Suprapubic skin (tissue), 4 donors: ENCODE measurements around the gene SCGN. TPM values are rescaled to one million over a fixed set of nuclear protein-coding genes. Genes with fewer than 3 reads are reported as not detected.

Experiments
- DNase-seq, 2 donors: peaks; one replicate each; pipeline ENCODE4 v3.0.0-alpha.2; 2019; ENCODE audit warnings: low spot score in 2 of 2
- H3K27ac ChIP-seq: fragments of 200-600 bp; sonication (generic); one replicate; pipeline ENCODE4 v1.5.1; 2019
- H3K27me3 ChIP-seq: fragments of 200-600 bp; sonication (generic); one replicate; pipeline ENCODE4 v1.5.1; 2019
- H3K36me3 ChIP-seq: fragments of 200-600 bp; sonication (generic); one replicate; pipeline ENCODE4 v1.5.1; 2019
- H3K4me1 ChIP-seq: fragments of 200-600 bp; sonication (generic); one replicate; pipeline ENCODE4 v1.5.1; 2019
- H3K4me3 ChIP-seq: fragments of 200-600 bp; sonication (generic); one replicate; pipeline ENCODE4 v1.5.1; 2019; ENCODE audit warnings: mild to moderate bottlenecking
- H3K9me3 ChIP-seq: fragments of 200-600 bp; sonication (generic); one replicate; pipeline ENCODE4 v1.5.1; 2019
- CTCF ChIP-seq, 2 donors: fragments of 200-600 bp in 1 of 2; fragments of 450-650 bp in 1 of 2; sonication (generic) in 1 of 2; IDR thresholded peaks; one replicate each; pipeline ENCODE4 v1.5.1; 2016 to 2019; ENCODE audit warnings: antibody characterized with exemption in 2 of 2, mild to moderate bottlenecking in 1 of 2, moderate library complexity in 1 of 2
- EP300 ChIP-seq: sonication (generic); formaldehyde crosslinking; IDR thresholded peaks from one replicate; pipeline ENCODE4 v1.6.1; 2017; ENCODE audit warnings: antibody characterized with exemption
- POLR2A ChIP-seq, 2 donors: fragments of 450-650 bp; IDR thresholded peaks; one replicate each; pipeline ENCODE4 v1.6.1; 2017; ENCODE audit warnings: antibody characterized with exemption in 2 of 2, mild to moderate bottlenecking in 2 of 2, moderate library complexity in 2 of 2
- POLR2AphosphoS5 ChIP-seq, 3 donors: sonication (generic); formaldehyde crosslinking; IDR thresholded peaks; one replicate each; pipeline ENCODE4 v1.6.1; 2017; ENCODE audit warnings: antibody characterized with exemption in 3 of 3
- WGBS: methylation state at CpG from one replicate; pipeline ENCODE4 v1.1.5; 2018; 5-methylcytosine and 5-hydroxymethylcytosine counted together
- total RNA-seq, 4 donors: library from RNA; depleted of rRNA; stranded (reverse); fragments of >200 nt; gene quantifications; one replicate each; pipeline ENCODE4 v1.1.0, GENCODE V29; 2016

Gene SCGN
- total RNA-seq, 4 donors from 2014 or later: 0.34 TPM; not detected in 3

GRCh38 chr6:25619217-25619616, 32.8 kb upstream of the SCGN start:
- H3K27ac ChIP-seq: no peak overlapping the region
- no peaks in the 10 kb centered on the region for H3K27me3 ChIP-seq
- H3K36me3 ChIP-seq: no peaks in the 10 kb centered on the region
- DNase-seq: no peak
- H3K4me3 ChIP-seq: no peak overlapping the region
- no peaks in the 10 kb centered on the region for H3K9me3 ChIP-seq
- H3K4me1 ChIP-seq: no peaks in the 10 kb centered on the region
- WGBS: 76% methylated on average over 4 of the region's 4 CpGs
- TF ChIP-seq EP300 (no peak), POLR2A (IDR thresholded peaks at IDR 0.05) (no peak), CTCF (IDR thresholded peaks at IDR 0.05) (no peak), POLR2AphosphoS5 (IDR thresholded peaks at IDR 0.05) (no peak)

DNA sequence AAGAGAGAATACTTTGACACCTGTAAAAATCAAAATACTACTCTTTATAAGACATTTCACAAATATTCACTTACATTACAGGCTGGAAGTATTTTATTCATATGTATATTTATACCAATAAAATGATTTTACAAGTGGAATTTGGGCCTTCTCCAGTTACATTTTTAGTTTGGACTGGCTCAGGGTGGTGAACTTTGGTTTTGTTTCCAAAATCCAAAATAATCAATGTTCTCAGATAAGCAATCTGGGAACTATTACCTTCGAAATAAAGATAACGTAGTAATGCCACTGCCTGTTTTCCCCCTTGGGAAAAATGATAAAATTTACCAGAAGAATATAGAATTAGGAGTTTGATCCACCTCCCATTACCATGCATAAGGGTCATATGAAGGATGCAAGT, 31.6 kb upstream of the SCGN start:
- no peak for TF ChIP-seq POLR2A (IDR thresholded peaks at IDR 0.05)
- DNase-seq: no peak
- no peaks in the 10 kb centered on the region for H3K27me3 ChIP-seq
- H3K9me3 ChIP-seq: no peaks in the 10 kb centered on the region
- H3K4me3 ChIP-seq: no peak overlapping the region
- H3K4me1 ChIP-seq: no peaks in the 10 kb centered on the region
- no peaks in the 10 kb centered on the region for H3K36me3 ChIP-seq
- no peak overlapping the region for H3K27ac ChIP-seq
- 94% methylated on average over 2 of the region's 2 CpGs for WGBS

GRCh38 chr6:25623065-25623464, 28.9 kb upstream of the SCGN start:
- TF ChIP-seq POLR2A (IDR thresholded peaks at IDR 0.05): no peak
- no peak for TF ChIP-seq POLR2AphosphoS5 (IDR thresholded peaks at IDR 0.05)
- TF ChIP-seq CTCF (IDR thresholded peaks at IDR 0.05): no peak
- no peak for TF ChIP-seq EP300
- H3K27ac ChIP-seq: no peak overlapping the region
- no peak overlapping the region for H3K4me3 ChIP-seq
- H3K9me3 ChIP-seq: no peaks in the 10 kb centered on the region
- no peak for DNase-seq
- peaks cover 4% of the 10 kb centered on the region for H3K27me3 ChIP-seq
- 62% methylated on average over 1 of the region's 1 CpG for WGBS
- no peaks in the 10 kb centered on the region for H3K4me1 ChIP-seq
- no peaks in the 10 kb centered on the region for H3K36me3 ChIP-seq

DNA sequence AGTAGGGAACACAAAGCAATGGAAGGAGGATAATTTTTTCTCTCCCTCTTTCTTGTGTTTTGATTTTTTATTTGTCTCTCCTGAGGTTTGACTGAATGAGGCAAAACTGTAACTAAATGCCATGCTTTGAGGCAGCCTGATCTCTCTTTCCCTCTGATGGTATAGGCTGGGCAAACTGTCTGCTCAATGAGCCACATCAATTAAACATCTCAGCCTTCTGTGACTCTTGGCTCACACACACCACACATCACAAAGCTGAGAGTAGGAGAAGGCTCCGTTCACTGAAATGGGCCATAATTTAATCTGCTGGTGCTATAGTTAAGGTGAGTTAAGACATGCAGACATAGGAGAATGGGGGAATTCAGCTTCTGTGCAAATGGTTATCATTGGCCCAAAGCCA, 28.1 kb upstream of the SCGN start:
- DNase-seq: no peak
- Histone ChIP-seq H3K27me3 (peaks cover 4% of the 10 kb centered on the region), H3K27ac (no peak overlapping the region), H3K4me1 (no peaks in the 10 kb centered on the region), H3K9me3 (no peaks in the 10 kb centered on the region), H3K4me3 (no peak overlapping the region), H3K36me3 (no peaks in the 10 kb centered on the region)
- 33% methylated on average over 1 of the region's 1 CpG for whole genome bisulfite sequencing
- TF ChIP-seq CTCF (IDR thresholded peaks at IDR 0.05) (no peak), POLR2A (IDR thresholded peaks at IDR 0.05) (no peak), EP300 (no peak), POLR2AphosphoS5 (IDR thresholded peaks at IDR 0.05) (no peak)

- H3K4me1 ChIP-seq: no peaks in the 10 kb centered on the region
- DNase-seq: no peak
- TF ChIP-seq CTCF (IDR thresholded peaks at IDR 0.05): no peak
- H3K27me3 ChIP-seq: peaks cover 7% of the 10 kb centered on the region
- 76% methylated on average over 3 of the region's 3 CpGs for WGBS
- H3K9me3 ChIP-seq: no peaks in the 10 kb centered on the region
- H3K4me3 ChIP-seq: no peak overlapping the region
- H3K27ac ChIP-seq: no peak overlapping the region
- no peaks in the 10 kb centered on the region for H3K36me3 ChIP-seq
These were observed 25.0 kb upstream of the SCGN start for GRCh38 chr6:25627001-25627400.

GRCh38 chr6:25628471-25629197, 23.4 kb upstream of the SCGN start:
- H3K4me3 ChIP-seq: no peak overlapping the region
- H3K36me3 ChIP-seq: no peaks in the 10 kb centered on the region
- H3K27ac ChIP-seq: no peak overlapping the region
- whole genome bisulfite sequencing: 86% methylated on average over 4 of the region's 4 CpGs
- no peaks in the 10 kb centered on the region for H3K4me1 ChIP-seq
- H3K27me3 ChIP-seq: peaks cover 7% of the 10 kb centered on the region
- TF ChIP-seq EP300: no peak
- TF ChIP-seq CTCF (IDR thresholded peaks at IDR 0.05): no peak
- no peak for TF ChIP-seq POLR2AphosphoS5 (IDR thresholded peaks at IDR 0.05)
- no peak for TF ChIP-seq POLR2A (IDR thresholded peaks at IDR 0.05)
- H3K9me3 ChIP-seq: no peaks in the 10 kb centered on the region
- DNase-seq: no peak
